Body of pancreas (tissue), 4 donors: Measurements from ENCODE around the gene YWHAG. TPM values are rescaled to one million over a fixed set of nuclear protein-coding genes. Genes with fewer than 3 reads are reported as not detected.
A peak's percentile ranks its signal among the peaks of the same experiment; 100 is the strongest.

Source experiments
- ATAC-seq: fragments of 150-250 bp; one replicate; pipeline ENCODE4 v1.9.1; 2016
- DNase-seq, 4 donors: peaks; one replicate each; pipeline ENCODE4 v3.0.0-alpha.2; 2019
- H3K27ac ChIP-seq, 4 donors: fragments of 200-600 bp; sonication (generic); 1 replicate in 3 of 4; 2 replicates in 1 of 4; pipeline versions ENCODE4 v1.5.1 to v1.6.1; 2016 to 2019; ENCODE audit warnings: mild to moderate bottlenecking in 1 of 4, mixed read lengths in 1 of 4, moderate library complexity in 1 of 4
- H3K27me3 ChIP-seq, 2 donors: fragments of 200-600 bp; sonication (generic); one replicate each; pipeline ENCODE4 v1.6.0; 2016; ENCODE audit warnings: mild to moderate bottlenecking in 1 of 2
- H3K36me3 ChIP-seq, 2 donors: fragments of 200-600 bp; sonication (generic); replicated peaks in 1 of 2; 2 replicates each; pipeline ENCODE4 v1.5.1; 2016; ENCODE audit warnings: low read depth in 2 of 2; ENCODE audit not compliant: insufficient read depth in 1 of 2
- H3K4me1 ChIP-seq: fragments of 200-600 bp; sonication (generic); one replicate; pipeline ENCODE4 v1.6.0; 2016
- H3K4me3 ChIP-seq, 2 donors: fragments of 200-600 bp; sonication (generic); 1 replicate in 1 of 2; 2 replicates in 1 of 2; pipeline ENCODE4 v1.5.1; 2016 to 2019
- H3K9me3 ChIP-seq, 3 donors: fragments of 200-600 bp; sonication (generic); 1 replicate in 2 of 3; 2 replicates in 1 of 3; pipeline ENCODE4 v1.5.1; 2016
- POLR2A ChIP-seq, 3 donors: fragments of 450-650 bp; IDR thresholded peaks; one replicate each; pipeline ENCODE4 v1.6.1; 2016; ENCODE audit warnings: antibody characterized with exemption in 3 of 3, mild to moderate bottlenecking in 2 of 3
- WGBS, 2 donors: methylation state at CpG; one replicate each; pipeline ENCODE4 v1.1.5; 2017; 5-methylcytosine and 5-hydroxymethylcytosine counted together
- intact Hi-C: fragments of 100-400 bp; cut with DNase I; formaldehyde crosslinking; loops from one replicate; pipeline ENCODE4 v1.15.1; 2023
- total RNA-seq, 2 donors: library from RNA; depleted of rRNA; stranded (reverse); fragments of >200 nt; gene quantifications; one replicate each; pipeline ENCODE4 v1.1.0, GENCODE V29; 2016
- TF ChIP-seq, protein P1 (sequence below), 7 experiments: fragments of 450-650 bp in 4 of 7; fragments of 200-600 bp in 3 of 7; sonication (generic) in 3 of 7; IDR thresholded peaks; one replicate each; pipeline ENCODE4 v1.5.1; 2016 to 2019; ENCODE audit warnings: antibody characterized with exemption in 7 of 7

Gene YWHAG
- total RNA-seq, 2 donors from 2014 or later: 24.1 to 60.0 TPM

DNA sequence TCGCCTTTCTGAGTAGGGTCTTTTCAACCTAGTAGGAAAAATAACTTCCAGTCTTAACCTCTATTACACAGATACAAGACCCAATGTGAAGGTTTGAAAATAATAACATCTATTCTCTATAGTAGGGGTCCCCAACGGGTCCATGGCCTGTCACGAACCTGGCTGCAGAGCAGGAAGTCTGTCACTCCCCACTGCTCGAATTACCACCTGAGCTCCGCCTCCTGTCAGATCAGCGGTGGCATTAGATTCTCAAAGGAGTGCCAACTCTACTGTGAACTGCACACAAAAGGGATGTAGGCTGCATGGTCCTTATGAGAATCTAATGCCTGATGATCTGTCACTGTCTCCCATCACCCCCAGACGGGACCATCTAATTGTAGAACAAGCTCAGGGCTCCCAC lies 7.4 kb downstream of the YWHAG start:
- Histone ChIP-seq H3K4me3 (no peak overlapping the region), H3K27ac (no peak overlapping the region), H3K36me3 (peaks cover 0 to 6% of the 10 kb centered on the region in 2 donors), H3K9me3 (no peaks in the 10 kb centered on the region), H3K4me1 (peaks cover 60% of the 10 kb centered on the region), H3K27me3 (no peaks in the 10 kb centered on the region)
- ATAC-seq (no peak), DNase-seq (no peak)
- WGBS, 2 donors: 68 to 79% methylated on average over 7 of the region's 7 CpGs
- intact Hi-C loops: loop anchor here (5.0 kb wide), 1 partner anchor 41 kb away; no protein-coding TSS in a partner anchor
- no peak for TF ChIP-seq POLR2A (IDR thresholded peaks at IDR 0.05)
- TF ChIP-seq, protein P1, sequence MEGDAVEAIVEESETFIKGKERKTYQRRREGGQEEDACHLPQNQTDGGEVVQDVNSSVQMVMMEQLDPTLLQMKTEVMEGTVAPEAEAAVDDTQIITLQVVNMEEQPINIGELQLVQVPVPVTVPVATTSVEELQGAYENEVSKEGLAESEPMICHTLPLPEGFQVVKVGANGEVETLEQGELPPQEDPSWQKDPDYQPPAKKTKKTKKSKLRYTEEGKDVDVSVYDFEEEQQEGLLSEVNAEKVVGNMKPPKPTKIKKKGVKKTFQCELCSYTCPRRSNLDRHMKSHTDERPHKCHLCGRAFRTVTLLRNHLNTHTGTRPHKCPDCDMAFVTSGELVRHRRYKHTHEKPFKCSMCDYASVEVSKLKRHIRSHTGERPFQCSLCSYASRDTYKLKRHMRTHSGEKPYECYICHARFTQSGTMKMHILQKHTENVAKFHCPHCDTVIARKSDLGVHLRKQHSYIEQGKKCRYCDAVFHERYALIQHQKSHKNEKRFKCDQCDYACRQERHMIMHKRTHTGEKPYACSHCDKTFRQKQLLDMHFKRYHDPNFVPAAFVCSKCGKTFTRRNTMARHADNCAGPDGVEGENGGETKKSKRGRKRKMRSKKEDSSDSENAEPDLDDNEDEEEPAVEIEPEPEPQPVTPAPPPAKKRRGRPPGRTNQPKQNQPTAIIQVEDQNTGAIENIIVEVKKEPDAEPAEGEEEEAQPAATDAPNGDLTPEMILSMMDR (IDR thresholded peaks at IDR 0.05): no peak

DNA sequence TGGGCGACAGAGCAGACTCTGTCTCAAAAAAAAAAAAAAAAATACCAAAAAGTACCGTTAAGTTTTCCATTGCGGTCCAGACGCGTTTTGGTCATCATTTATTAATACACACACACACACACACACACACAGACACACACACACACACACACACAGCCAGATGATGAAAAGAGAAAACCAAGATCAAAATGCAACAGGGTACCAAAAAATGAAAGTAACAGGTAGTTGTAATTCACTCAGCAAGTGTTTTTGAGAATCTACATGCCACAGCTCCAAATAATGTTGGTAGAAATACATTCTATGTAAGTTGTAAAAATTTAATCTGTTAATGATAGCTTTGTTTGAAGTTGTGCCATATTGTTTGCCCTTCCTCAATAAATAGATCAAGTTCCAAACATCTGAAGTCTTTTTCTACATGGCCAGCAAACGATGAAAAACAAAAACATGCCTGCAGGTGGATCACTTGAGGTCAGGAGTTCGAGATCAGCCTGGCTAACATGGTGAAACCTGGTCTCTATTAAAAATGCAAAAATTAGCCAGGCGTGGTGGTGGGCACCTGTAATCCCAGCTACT lies 9.4 kb downstream of the YWHAG start:
- intact Hi-C loops: no loop called here
- no peak for TF ChIP-seq POLR2A (IDR thresholded peaks at IDR 0.05)
- TF ChIP-seq, protein P1 (IDR thresholded peaks at IDR 0.05): no peak

DNA sequence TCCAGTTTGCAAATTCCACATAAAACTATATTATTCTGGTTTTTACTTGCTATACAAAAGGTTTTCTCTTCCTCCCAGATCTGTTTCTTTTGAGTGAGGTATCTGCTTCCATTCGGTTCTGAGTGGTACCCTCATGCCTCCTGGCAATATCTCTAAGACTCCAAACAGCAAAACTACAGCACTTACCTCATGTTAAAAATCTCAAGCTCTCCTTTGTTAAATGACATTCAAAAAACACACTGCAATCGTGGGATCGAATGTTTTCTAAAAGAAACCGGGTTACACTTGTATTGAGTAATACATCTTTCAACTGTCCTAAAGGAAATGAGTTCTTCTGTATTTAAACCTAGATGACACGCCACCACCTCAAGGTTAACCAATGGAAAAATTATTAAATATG lies 11.1 kb downstream of the YWHAG start:
- intact Hi-C loops: no loop called here
- ATAC-seq (no peak), DNase-seq (no peak)
- Histone ChIP-seq H3K36me3 (peaks cover 0 to 11% of the 10 kb centered on the region in 2 donors), H3K4me1 (peaks cover 33% of the 10 kb centered on the region), H3K27me3 (no peaks in the 10 kb centered on the region), H3K9me3 (no peaks in the 10 kb centered on the region), H3K27ac (no peak overlapping the region), H3K4me3 (no peak overlapping the region)
- TF ChIP-seq, protein P1 (IDR thresholded peaks at IDR 0.05): no peak
- no peak for TF ChIP-seq POLR2A (IDR thresholded peaks at IDR 0.05)
- 53 to 56% methylated on average over 5 of the region's 5 CpGs for WGBS, 2 donors

More for the DNA sequence above, 9.4 kb downstream of the YWHAG start:
- WGBS, 2 donors: 66 to 67% methylated on average over 8 of the region's 8 CpGs
- Histone ChIP-seq H3K9me3 (no peaks in the 10 kb centered on the region), H3K27me3 (no peaks in the 10 kb centered on the region), H3K4me1 (peaks cover 45% of the 10 kb centered on the region), H3K36me3 (peaks cover 0 to 11% of the 10 kb centered on the region in 2 donors), H3K27ac (no peak overlapping the region), H3K4me3 (no peak overlapping the region)
- ATAC-seq: no peak
- DNase-seq: no peak

DNA sequence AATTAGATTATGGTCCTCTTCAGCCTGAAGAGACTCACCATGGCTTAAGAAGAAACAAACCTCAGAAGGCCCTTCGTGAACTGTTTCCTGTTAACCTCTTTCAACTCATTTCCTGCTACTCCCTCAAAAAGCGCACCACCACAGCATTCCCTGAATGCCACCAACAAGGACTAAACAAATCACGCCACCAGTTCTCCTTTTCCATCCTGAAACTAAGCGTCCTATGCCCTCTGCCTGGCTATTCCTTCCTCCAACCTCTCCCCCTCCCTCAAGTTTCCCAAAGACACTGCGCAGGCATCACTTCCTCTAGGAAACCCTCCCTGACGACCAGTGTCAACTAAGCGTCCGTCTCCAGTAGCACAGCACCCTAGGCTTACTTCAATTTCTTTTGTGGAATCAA lies 12.0 kb downstream of the YWHAG start:
- ATAC-seq (no peak), DNase-seq (no peak)
- Histone ChIP-seq H3K4me3 (no peak overlapping the region), H3K9me3 (no peaks in the 10 kb centered on the region), H3K27me3 (no peaks in the 10 kb centered on the region), H3K36me3 (peaks cover 0 to 11% of the 10 kb centered on the region in 2 donors), H3K4me1 (peaks cover 26% of the 10 kb centered on the region), H3K27ac (peak overlapping the region in 2 of 4 donors; percentile 4 to 6)
- WGBS, 2 donors: 79 to 85% methylated on average over 8 of the region's 8 CpGs
- TF ChIP-seq, protein P1 (IDR thresholded peaks at IDR 0.05): no peak
- TF ChIP-seq POLR2A (IDR thresholded peaks at IDR 0.05): no peak
- intact Hi-C loops: no loop called here

DNA sequence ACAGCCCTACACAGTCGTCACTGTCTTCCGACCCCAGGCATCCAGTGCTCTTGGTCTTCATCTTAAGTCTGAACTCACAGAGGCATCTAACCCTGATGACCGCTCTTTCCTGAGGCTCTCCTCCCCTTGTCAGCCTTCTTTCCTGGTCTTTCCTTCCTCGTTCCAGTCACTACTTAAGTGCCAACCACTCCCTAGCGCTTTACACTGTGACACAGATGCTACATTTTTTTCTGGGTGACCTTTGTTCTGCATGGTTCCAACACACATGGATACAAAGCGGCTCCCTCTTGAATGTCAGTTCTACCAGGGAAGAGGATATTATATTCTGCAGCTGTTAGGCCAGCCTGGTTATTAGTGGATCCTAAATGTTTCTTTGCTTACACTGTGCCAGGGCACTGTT lies 12.7 kb downstream of the YWHAG start:
- H3K27ac ChIP-seq: peak overlapping the region in 1 of 4 donors; percentile 4
- peaks cover 0 to 11% of the 10 kb centered on the region in 2 donors for H3K36me3 ChIP-seq
- intact Hi-C loops: no loop called here
- H3K4me1 ChIP-seq: peaks cover 19% of the 10 kb centered on the region
- H3K27me3 ChIP-seq: no peaks in the 10 kb centered on the region
- 74 to 84% methylated on average over 6 of the region's 6 CpGs for WGBS, 2 donors
- TF ChIP-seq, protein P1 (IDR thresholded peaks at IDR 0.05): no peak
- TF ChIP-seq POLR2A (IDR thresholded peaks at IDR 0.05): no peak
- no peak overlapping the region for H3K4me3 ChIP-seq
- DNase-seq: no peak
- H3K9me3 ChIP-seq: no peaks in the 10 kb centered on the region
- ATAC-seq: peak; percentile 15
